ENCODE data around the gene GJD4. TPM values are rescaled to one million over a fixed set of nuclear protein-coding genes. Genes with fewer than 3 reads are reported as not detected.

GJD4 gene
- total RNA-seq, 2 donors from 2014 or later, result not detected

DNA sequence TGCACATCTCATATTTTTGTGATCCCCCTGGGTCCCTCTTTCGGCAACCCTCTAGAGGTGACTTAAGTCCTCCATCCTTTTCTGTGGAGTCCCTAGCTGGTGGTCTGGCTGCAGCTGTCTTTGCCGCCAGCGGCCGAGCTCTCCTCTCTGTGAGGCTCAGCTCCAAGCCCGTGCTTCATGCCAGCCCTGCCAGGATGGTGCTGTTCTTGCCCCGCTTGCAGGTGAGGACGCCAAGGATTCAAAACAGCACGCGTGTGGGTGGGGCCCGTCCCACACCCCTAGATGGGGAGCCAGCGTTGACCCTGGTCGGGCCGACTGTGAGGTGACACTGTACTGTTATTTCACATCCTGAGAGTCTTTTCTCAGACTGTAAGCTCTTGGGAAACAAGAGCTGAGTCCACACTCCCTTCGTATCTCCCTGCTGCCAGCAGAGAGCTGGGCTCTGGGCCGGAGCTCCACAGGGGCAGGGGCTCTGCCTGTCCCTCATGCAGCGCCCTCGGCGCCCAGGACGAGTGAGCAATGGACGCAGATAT lies 36.6 kb upstream of the GJD4 start:
- Histone ChIP-seq H3K4me3 (no peak overlapping the region), H3K27me3 (no peaks in the 10 kb centered on the region), H3K4me1 (no peaks in the 10 kb centered on the region), H3K36me3 (peaks cover 12% of the 10 kb centered on the region), H3K9me3 (no peaks in the 10 kb centered on the region), H3K9ac (ENCODE audit: low read depth in 2 of 2, low read length in 2 of 2) (no peak overlapping the region), H3K27ac (no peak overlapping the region)
- TF ChIP-seq, protein P1, sequence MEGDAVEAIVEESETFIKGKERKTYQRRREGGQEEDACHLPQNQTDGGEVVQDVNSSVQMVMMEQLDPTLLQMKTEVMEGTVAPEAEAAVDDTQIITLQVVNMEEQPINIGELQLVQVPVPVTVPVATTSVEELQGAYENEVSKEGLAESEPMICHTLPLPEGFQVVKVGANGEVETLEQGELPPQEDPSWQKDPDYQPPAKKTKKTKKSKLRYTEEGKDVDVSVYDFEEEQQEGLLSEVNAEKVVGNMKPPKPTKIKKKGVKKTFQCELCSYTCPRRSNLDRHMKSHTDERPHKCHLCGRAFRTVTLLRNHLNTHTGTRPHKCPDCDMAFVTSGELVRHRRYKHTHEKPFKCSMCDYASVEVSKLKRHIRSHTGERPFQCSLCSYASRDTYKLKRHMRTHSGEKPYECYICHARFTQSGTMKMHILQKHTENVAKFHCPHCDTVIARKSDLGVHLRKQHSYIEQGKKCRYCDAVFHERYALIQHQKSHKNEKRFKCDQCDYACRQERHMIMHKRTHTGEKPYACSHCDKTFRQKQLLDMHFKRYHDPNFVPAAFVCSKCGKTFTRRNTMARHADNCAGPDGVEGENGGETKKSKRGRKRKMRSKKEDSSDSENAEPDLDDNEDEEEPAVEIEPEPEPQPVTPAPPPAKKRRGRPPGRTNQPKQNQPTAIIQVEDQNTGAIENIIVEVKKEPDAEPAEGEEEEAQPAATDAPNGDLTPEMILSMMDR (IDR thresholded peaks at IDR 0.05), result no peak
- intact Hi-C loops (cut with DNase I), result loop anchor here (10.0 kb wide), 1 partner anchor 334 kb away; no protein-coding TSS in a partner anchor
- no peak for DNase-seq

DNA sequence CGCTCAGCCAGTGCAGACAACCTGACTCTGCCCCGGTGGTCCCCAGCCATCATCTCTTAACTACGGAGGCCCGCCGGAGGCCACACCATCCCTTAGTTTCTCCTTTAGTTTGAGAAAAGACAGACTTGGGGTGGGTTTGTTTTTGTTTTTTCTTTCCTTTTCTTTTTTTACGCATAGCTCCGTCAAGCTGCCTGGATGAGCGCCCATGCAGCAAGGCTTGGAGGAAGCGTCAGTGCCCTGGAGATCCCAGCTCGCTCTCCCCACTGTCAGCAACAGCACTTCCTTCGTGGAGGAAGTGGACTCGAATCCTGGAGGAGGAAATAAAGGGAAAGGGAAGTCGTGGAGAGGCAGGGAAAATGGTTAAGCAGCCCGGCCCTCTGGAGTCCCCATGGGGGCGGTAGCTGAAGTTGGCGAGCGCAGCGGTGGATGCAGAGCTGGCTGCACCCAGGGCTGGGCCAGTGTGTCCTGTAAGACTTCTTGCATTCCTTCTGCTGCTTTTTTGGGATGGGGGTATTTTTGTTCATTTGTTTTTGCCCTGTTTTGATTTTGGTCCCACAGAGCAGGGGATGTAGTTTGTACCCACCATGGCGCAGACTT lies 35.9 kb upstream of the GJD4 start:
- H3K9me3 ChIP-seq, result no peaks in the 10 kb centered on the region
- H3K4me1 ChIP-seq, result no peaks in the 10 kb centered on the region
- peaks cover 12% of the 10 kb centered on the region for H3K36me3 ChIP-seq
- H3K27me3 ChIP-seq, result no peaks in the 10 kb centered on the region
- no peak overlapping the region for H3K27ac ChIP-seq
- TF ChIP-seq, protein P1 (IDR thresholded peaks at IDR 0.05), result no peak
- no peak overlapping the region for H3K9ac ChIP-seq (ENCODE audit: low read depth in 2 of 2, low read length in 2 of 2)
- no peak overlapping the region for H3K4me3 ChIP-seq
- no peak for DNase-seq
- intact Hi-C loops (cut with DNase I), result loop anchor here (10.0 kb wide), 1 partner anchor 334 kb away; no protein-coding TSS in a partner anchor

DNA sequence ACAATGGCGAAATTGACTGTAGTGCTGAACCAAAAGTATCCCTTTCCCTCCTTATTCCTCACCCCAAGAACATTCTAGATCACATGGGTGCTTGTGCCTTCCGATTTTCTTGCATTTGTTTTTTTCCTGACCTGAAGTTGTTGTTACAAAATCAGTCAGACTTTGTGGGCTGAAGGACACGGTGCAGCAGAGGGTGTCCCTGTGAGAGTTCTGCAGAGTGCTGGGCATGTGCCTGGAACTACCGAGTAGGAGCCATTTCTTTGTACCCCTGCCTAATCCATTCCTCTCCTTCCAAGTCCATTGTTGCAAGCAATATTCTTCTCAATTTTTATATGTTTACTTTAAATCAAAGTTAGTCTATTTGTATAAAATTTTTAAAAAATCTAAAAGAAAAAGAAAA lies 35.3 kb upstream of the GJD4 start:
- Histone ChIP-seq H3K9ac (ENCODE audit: low read depth in 2 of 2, low read length in 2 of 2) (no peak overlapping the region), H3K4me1 (no peaks in the 10 kb centered on the region), H3K4me3 (no peak overlapping the region), H3K9me3 (no peaks in the 10 kb centered on the region), H3K36me3 (peaks cover 12% of the 10 kb centered on the region), H3K27ac (no peak overlapping the region), H3K27me3 (no peaks in the 10 kb centered on the region)
- intact Hi-C loops (cut with DNase I), result loop anchor here (10.0 kb wide), 1 partner anchor 335 kb away; no protein-coding TSS in a partner anchor
- DNase-seq, result no peak
- TF ChIP-seq, protein P1 (IDR thresholded peaks at IDR 0.05), result no peak

DNA sequence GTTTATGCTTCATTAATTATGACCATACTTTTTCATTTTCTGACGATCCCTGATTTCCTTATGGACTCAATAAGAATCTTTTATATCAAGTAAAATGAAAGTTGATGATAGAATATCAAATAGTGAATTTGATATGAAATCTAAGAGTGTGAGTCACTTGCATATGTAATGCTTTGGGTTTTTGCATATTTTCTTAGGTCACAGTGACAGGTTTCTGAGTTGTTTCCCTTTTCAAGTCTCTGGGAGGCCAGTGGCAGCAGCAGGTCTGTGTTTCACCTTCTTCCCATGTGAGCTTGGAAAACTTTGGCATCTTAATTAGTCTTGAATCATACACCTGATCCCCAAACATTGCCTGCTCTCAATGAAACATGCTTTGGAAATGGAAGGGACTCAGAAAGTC lies 34.7 kb upstream of the GJD4 start:
- H3K27ac ChIP-seq, result no peak overlapping the region
- intact Hi-C loops (cut with DNase I), result no loop called here
- H3K27me3 ChIP-seq, result no peaks in the 10 kb centered on the region
- no peak overlapping the region for H3K4me3 ChIP-seq
- TF ChIP-seq, protein P1 (IDR thresholded peaks at IDR 0.05), result no peak
- no peak for DNase-seq
- peaks cover 12% of the 10 kb centered on the region for H3K36me3 ChIP-seq
- no peak overlapping the region for H3K9ac ChIP-seq (ENCODE audit: low read depth in 2 of 2, low read length in 2 of 2)
- H3K9me3 ChIP-seq, result no peaks in the 10 kb centered on the region
- H3K4me1 ChIP-seq, result no peaks in the 10 kb centered on the region

DNA sequence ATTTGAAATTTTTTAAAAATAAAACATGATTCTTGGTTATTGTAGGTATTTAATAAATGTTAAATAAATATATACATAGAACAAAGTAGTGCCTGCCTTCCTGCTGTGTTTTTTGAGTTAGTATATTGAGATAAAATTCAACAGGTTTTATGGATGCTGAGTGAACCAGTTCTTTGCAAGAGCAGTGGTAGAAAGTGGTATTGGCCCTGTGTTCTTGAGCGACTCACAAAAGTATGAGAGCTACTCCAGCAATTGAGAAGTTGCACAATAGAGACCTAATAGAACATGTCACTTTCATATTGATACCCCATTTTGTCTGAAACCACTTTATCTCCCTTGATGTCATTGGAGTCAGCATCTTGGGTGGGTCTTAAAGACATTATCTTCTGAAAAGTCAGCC lies 32.6 kb upstream of the GJD4 start:
- TF ChIP-seq, protein P1 (IDR thresholded peaks at IDR 0.05), result no peak
- intact Hi-C loops (cut with DNase I), result no loop called here
- Histone ChIP-seq H3K4me1 (no peaks in the 10 kb centered on the region), H3K27ac (no peak overlapping the region), H3K36me3 (peaks cover 12% of the 10 kb centered on the region), H3K27me3 (no peaks in the 10 kb centered on the region), H3K4me3 (no peak overlapping the region), H3K9me3 (no peaks in the 10 kb centered on the region), H3K9ac (ENCODE audit: low read depth in 2 of 2, low read length in 2 of 2) (no peak overlapping the region)
- DNase-seq, result no peak
